Motor neuron (in vitro differentiated cells): ENCODE measurements around the gene ACTRT2. TPM values are rescaled to one million over a fixed set of nuclear protein-coding genes. Genes with fewer than 3 reads are reported as not detected.

Experiments used
- ATAC-seq, 8 experiments: fragments of 200-7000 bp; cut with Tn5 transposase; replicated peaks in 6 of 8; 2 replicates each; pipeline ENCODE4 v1.8.0; 2021; ENCODE audit warnings: mild to moderate bottlenecking in 8 of 8, moderate library complexity in 8 of 8
- H3K27ac ChIP-seq, 2 donors: fragments of 250-450 bp; sonication (Bioruptor Pico); 2 replicates each; pipeline ENCODE4 v1.9.0; 2021; ENCODE audit warnings: antibody characterized with exemption in 2 of 2, mild to moderate bottlenecking in 2 of 2, moderate library complexity in 1 of 2
- H3K4me1 ChIP-seq, 2 donors: fragments of 250-450 bp; sonication (Bioruptor Pico); replicated peaks in 1 of 2; 2 replicates each; pipeline ENCODE4 v1.6.1; 2021; ENCODE audit warnings: antibody characterized with exemption in 2 of 2, mild to moderate bottlenecking in 2 of 2, moderate library complexity in 1 of 2
- H3K4me3 ChIP-seq, 5 donors: fragments of 250-450 bp; sonication (Bioruptor Pico); 2 replicates each; pipeline ENCODE4 v1.9.0; 2021; ENCODE audit warnings: antibody characterized with exemption in 5 of 5, mild to moderate bottlenecking in 5 of 5, moderate library complexity in 4 of 5
- WGBS, 10 experiments: fragments of 450-650 bp; shearing (Covaris generic); methylation state at CpG; one replicate each; pipeline ENCODE4 v1.0.0; 2022; 5-methylcytosine and 5-hydroxymethylcytosine counted together
- in situ Hi-C, 9 experiments: fragments of 400-800 bp; cut with MboI; loops; one replicate each; pipeline ENCODE4 v1.15.0; 2021; ENCODE audit warnings: low sequenced_read_pairs in 9 of 9, low pct_unique_long_range_greater_than_20kb in 2 of 9; ENCODE audit not compliant: unreplicated experiment in 9 of 9
- total RNA-seq, 8 experiments: library from RNA; unstranded; fragments of 300-600 nt; gene quantifications; 2 replicates each; pipeline versions ENCODE4 v1.2.3 to v1.2.4, GENCODE V29; 2022

The ACTRT2 gene
- total RNA-seq, 8 experiments from 2014 or later = 0.36 to 0.57 TPM; not detected in 6

- Histone ChIP-seq H3K4me3 (no peak overlapping the region), H3K4me1 (peaks cover 0 to 8% of the 10 kb centered on the region in 2 donors), H3K27ac (no peak overlapping the region)
- 71 to 100% (median 81%) methylated on average over 1 to 19 of the region's 20 CpGs; no CpG with 5 or more reads in 6 of the 10 experiments for WGBS, 10 experiments
- in situ Hi-C loops = no loop called here
- ATAC-seq = no peak
These were observed 6.5 kb downstream of the ACTRT2 start for GRCh38 chr1:3027611-3028371.

GRCh38 chr1:3028531-3029282 is 7.4 kb downstream of the ACTRT2 start:
- Histone ChIP-seq H3K4me3 (no peak overlapping the region), H3K27ac (no peak overlapping the region), H3K4me1 (peaks cover 0 to 8% of the 10 kb centered on the region in 2 donors)
- in situ Hi-C loops = no loop called here
- 6 to 100% (median 67%) methylated on average over 1 to 13 of the region's 32 CpGs; no CpG with 5 or more reads in 3 of the 10 experiments for WGBS, 10 experiments
- no peak for ATAC-seq

GRCh38 chr1:3029481-3029961 is 8.3 kb downstream of the ACTRT2 start:
- no peak overlapping the region for H3K27ac ChIP-seq
- H3K4me1 ChIP-seq = peaks cover 0 to 8% of the 10 kb centered on the region in 2 donors
- no peak overlapping the region for H3K4me3 ChIP-seq
- in situ Hi-C loops = no loop called here
- 14 to 87% (median 72%) methylated on average over 1 to 7 of the region's 11 CpGs; no CpG with 5 or more reads in 6 of the 10 experiments for WGBS, 10 experiments
- no peak for ATAC-seq

- no peak for ATAC-seq
- Histone ChIP-seq H3K27ac (no peak overlapping the region), H3K4me1 (peaks cover 0 to 8% of the 10 kb centered on the region in 2 donors), H3K4me3 (no peak overlapping the region)
- in situ Hi-C loops = no loop called here
- WGBS, 10 experiments = 31 to 85% (median 72%) methylated on average over 7 to 16 of the region's 32 CpGs; no CpG with 5 or more reads in 6 of the 10 experiments
These were observed 8.9 kb downstream of the ACTRT2 start for GRCh38 chr1:3029991-3030662.

- no peak for ATAC-seq
- H3K4me3 ChIP-seq = no peak overlapping the region
- in situ Hi-C loops = no loop called here
- H3K4me1 ChIP-seq = peaks cover 0 to 8% of the 10 kb centered on the region in 2 donors
- 55 to 81% (median 70%) methylated on average over 4 to 12 of the region's 22 CpGs; no CpG with 5 or more reads in 3 of the 10 experiments for WGBS, 10 experiments
- H3K27ac ChIP-seq = no peak overlapping the region
These were observed 9.6 kb downstream of the ACTRT2 start for GRCh38 chr1:3030663-3031381.

GRCh38 chr1:3031401-3032221 is 10.3 kb downstream of the ACTRT2 start:
- 18 to 66% (median 64%) methylated on average over 4 to 12 of the region's 35 CpGs; no CpG with 5 or more reads in 6 of the 10 experiments for WGBS, 10 experiments
- ATAC-seq = no peak
- no peak overlapping the region for H3K27ac ChIP-seq
- no peak overlapping the region for H3K4me3 ChIP-seq
- peaks cover 0 to 6% of the 10 kb centered on the region in 2 donors for H3K4me1 ChIP-seq
- in situ Hi-C loops = no loop called here

- Histone ChIP-seq H3K4me1 (no peaks in the 10 kb centered on the region), H3K27ac (no peak overlapping the region), H3K4me3 (no peak overlapping the region)
- ATAC-seq = no peak
- WGBS, 10 experiments = 0 to 80% (median 68%) methylated on average over 1 to 13 of the region's 21 CpGs; no CpG with 5 or more reads in 5 of the 10 experiments
- in situ Hi-C loops = no loop called here
These were observed 11.2 kb downstream of the ACTRT2 start for GRCh38 chr1:3032371-3033039.

GRCh38 chr1:3033040-3033789 is 11.9 kb downstream of the ACTRT2 start:
- no peak for ATAC-seq
- Histone ChIP-seq H3K27ac (no peak overlapping the region), H3K4me3 (no peak overlapping the region), H3K4me1 (no peaks in the 10 kb centered on the region)
- in situ Hi-C loops = no loop called here
- WGBS, 10 experiments = 64 to 97% (median 73%) methylated on average over 4 to 14 of the region's 25 CpGs; no CpG with 5 or more reads in 5 of the 10 experiments

GRCh38 chr1:3033790-3034090 is 12.5 kb downstream of the ACTRT2 start:
- in situ Hi-C loops = no loop called here
- 20 to 70% (median 57%) methylated on average over 1 to 4 of the region's 4 CpGs; no CpG with 5 or more reads in 4 of the 10 experiments for WGBS, 10 experiments
- Histone ChIP-seq H3K4me1 (no peaks in the 10 kb centered on the region), H3K27ac (no peak overlapping the region), H3K4me3 (no peak overlapping the region)
- no peak for ATAC-seq

GRCh38 chr1:3034162-3034561 is 12.9 kb downstream of the ACTRT2 start:
- H3K4me1 ChIP-seq = no peaks in the 10 kb centered on the region
- WGBS, 10 experiments = 0 to 82% (median 48%) methylated on average over 2 to 7 of the region's 7 CpGs; no CpG with 5 or more reads in 2 of the 10 experiments
- no peak overlapping the region for H3K27ac ChIP-seq
- no peak for ATAC-seq
- no peak overlapping the region for H3K4me3 ChIP-seq
- in situ Hi-C loops = no loop called here
